ENCODE data around the gene UBE2U.
"Not testable (repeated sequence)": the region's sequence is repeated elsewhere in the genome, so short reads cannot be mapped to it uniquely, and the experiment has no call there.

UBE2U gene

DNA sequence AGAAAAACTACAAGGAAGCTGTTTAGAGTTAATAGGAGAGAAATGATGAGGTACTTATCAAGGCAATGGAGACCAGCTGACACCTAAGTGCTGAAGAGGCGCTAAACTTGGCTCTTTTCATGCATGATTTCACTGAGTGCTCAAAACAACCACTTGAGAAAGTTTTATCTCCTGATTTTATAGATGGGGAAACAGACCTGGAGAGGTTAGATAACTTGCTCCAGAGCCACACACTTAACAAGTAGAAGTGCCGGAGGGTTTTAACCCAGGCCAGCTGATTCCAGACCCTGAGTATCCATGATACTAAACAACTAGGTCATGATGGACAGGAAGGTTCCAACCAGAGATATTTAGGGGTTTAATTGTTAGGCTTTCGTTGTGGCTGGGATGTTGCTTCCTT lies 25.9 kb downstream of the UBE2U start:
- H3K27ac ChIP-seq: no peak overlapping the region
- TF ChIP-seq, protein P1, sequence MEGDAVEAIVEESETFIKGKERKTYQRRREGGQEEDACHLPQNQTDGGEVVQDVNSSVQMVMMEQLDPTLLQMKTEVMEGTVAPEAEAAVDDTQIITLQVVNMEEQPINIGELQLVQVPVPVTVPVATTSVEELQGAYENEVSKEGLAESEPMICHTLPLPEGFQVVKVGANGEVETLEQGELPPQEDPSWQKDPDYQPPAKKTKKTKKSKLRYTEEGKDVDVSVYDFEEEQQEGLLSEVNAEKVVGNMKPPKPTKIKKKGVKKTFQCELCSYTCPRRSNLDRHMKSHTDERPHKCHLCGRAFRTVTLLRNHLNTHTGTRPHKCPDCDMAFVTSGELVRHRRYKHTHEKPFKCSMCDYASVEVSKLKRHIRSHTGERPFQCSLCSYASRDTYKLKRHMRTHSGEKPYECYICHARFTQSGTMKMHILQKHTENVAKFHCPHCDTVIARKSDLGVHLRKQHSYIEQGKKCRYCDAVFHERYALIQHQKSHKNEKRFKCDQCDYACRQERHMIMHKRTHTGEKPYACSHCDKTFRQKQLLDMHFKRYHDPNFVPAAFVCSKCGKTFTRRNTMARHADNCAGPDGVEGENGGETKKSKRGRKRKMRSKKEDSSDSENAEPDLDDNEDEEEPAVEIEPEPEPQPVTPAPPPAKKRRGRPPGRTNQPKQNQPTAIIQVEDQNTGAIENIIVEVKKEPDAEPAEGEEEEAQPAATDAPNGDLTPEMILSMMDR (conservative IDR thresholded peaks at IDR 0.05): no peak

DNA sequence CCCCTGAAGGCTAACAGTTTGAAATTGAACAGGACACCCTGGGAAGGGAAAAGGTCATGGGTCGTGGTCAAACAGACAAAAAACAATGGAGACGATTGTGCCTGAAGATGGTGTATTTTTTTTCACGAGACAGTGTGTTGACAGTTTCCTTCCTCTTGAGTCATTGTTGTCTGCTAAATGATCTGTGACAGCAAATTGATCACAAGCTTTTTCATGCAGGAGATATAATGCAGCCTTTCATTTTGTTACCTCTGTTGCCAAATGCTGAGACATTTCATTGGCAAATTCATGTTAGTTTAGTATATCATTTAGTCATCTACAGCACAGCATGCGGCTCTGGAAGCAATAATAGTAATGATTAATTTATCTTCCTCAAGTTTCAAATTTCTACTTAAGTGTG lies 27.7 kb downstream of the UBE2U start:
- H3K27ac ChIP-seq: no peak overlapping the region
- TF ChIP-seq, protein P1 (conservative IDR thresholded peaks at IDR 0.05): no peak

DNA sequence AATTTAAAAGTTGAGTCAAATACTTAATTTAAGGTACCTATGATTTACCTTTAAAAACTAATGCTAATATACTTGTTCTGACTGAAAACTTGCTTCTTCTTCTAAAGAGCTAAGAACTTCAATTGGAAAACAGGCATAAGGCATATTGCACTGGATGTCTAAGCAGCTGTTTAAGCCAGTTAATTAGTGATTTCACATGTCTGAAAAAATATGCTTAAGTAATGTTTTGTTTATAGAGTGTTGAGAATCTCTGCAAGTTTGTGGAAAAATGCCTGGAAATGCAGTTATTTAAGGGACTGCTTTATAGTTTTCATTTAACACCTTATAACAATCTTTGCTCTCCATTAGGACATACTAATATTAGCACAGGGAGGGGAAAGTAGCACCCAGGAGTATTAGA lies 28.2 kb downstream of the UBE2U start:
- TF ChIP-seq, protein P1 (conservative IDR thresholded peaks at IDR 0.05): no peak
- no peak overlapping the region for H3K27ac ChIP-seq

DNA sequence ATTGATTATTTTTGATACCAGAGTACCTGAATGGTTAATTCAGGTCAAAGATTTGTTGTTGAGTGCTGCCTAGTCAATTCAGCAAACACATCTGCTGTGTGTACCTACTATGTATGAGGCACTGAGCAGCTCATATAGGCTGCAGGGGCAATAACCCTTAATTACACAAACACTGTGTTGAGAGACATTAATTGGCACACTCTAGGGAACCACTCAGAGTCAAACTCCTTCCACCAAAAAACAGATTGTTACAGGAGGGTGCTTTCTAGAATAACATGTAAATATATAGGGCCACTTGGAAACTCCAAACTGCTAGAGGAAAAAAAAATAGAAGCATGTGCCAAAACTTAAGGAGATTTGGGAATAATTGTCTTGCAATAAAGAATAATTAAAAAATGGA lies 31.3 kb downstream of the UBE2U start:
- H3K27ac ChIP-seq: peak overlapping the region; percentile 30; the same call in 1 of the 2 replicates
- TF ChIP-seq, protein P1 (conservative IDR thresholded peaks at IDR 0.05): no peak

DNA sequence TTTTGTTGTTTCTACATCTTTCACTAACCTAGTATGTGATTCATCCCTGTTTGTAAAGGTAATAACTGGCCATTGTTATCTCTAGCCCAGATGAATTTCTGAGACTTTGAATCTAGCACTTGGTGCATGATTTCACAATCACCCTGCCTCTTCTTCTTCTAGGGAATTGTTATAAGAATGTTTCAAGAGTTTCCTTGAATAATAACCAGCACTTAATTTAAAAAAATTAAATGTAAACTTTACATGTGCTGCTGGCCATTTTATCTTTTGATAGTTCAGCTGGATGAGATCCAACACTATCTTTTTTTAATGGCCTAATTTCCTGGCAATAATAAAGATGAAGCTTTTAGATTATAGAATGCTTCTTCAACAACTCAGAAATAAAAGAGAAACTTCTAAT lies 31.8 kb downstream of the UBE2U start:
- H3K27ac ChIP-seq: peak overlapping the region; percentile 30; the same call in 1 of the 2 replicates
- TF ChIP-seq, protein P1 (conservative IDR thresholded peaks at IDR 0.05): no peak

DNA sequence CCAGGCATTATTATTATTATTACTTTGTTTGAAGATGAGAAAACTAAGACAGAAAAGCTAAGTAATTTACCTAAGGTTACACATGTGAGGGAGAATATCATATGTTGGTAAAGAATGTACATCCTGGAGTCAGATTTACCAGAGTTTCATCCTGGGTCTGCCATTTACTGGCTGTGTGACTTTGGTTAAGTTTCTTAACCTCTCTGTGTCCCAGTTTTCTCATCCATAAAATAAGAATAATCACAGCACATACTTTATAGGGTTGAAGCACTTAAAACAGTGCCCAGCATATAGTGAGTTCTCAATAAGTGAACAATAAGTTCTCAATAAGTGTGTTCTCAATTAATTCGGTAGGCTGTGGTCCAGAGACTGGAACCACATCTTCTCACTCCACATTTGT lies 32.5 kb downstream of the UBE2U start:
- H3K27ac ChIP-seq: no peak overlapping the region

DNA sequence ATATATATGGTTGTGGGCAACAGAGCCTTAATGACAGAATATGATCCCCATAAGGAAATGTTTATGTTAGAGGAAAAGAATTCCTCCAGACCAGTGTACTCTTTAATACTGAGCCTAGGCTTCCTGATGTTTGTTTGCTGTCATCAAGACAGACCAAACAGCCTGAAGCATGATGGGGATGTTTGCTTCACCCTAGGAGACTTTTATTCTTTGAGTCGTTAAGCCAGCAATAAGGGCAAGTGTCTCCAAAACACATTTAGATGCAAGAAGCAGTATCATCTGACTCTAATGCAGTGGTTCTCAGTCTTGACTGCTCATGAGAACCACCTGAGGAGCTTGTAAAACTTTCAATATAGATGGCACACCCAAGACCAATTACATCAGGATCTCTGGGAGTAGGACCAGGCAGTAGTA lies 33.1 kb downstream of the UBE2U start:
- no peak overlapping the region for H3K27ac ChIP-seq
- TF ChIP-seq, protein P1 (conservative IDR thresholded peaks at IDR 0.05): no peak

More for the DNA sequence above, 32.5 kb downstream of the UBE2U start:
- TF ChIP-seq, protein P1 (conservative IDR thresholded peaks at IDR 0.05): no peak

DNA sequence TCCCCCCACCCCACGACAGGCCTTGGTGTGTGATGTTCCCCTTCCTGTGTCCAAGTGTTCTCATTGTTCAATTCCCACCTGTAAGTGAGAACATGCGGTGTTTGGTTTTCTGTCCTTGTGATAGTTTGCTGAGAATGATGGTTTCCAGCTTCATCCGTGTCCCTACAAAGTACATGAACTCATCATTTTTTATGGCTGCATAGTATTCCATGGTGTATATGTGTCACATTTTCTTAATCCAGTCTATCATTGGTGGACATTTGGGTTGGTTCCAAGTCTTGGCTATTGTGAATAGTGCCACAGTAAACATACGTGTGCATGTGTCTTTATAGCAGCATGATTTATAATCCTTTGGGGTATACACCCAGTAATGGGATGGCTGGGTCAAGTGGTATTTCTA lies 36.1 kb downstream of the UBE2U start:
- not testable (repeated sequence) for H3K27ac ChIP-seq

Data from VCaP (cell line).